ENCODE data around the gene IRX1. TPM values are rescaled to one million over a fixed set of nuclear protein-coding genes. Genes with fewer than 3 reads are reported as not detected.

The IRX1 gene
- total and polyA plus RNA-seq, 2 of the 13 experiments (the other 11 are each of a cell fraction or from before 2014, with no cell fraction given), result not detected

DNA sequence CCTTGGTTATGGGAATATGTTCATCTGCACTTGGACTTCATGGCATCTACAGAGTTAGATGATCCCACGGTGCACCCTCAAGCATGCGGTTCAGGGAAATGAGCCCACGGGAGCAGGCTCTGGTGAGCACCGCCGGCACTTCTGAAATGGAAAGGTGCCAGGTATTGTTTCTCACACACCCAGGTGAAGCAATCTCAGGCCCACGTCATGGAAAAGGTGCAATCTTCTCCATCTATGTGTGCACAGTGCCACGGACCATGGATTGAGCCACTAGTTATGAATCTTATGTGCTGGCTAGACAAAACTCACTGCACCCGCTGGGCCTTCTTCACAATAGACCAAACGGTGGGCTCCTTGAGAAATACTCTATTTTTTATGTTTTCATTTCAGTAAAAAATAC lies 27.3 kb downstream of the IRX1 start (continued):
- TF ChIP-seq, protein P1, sequence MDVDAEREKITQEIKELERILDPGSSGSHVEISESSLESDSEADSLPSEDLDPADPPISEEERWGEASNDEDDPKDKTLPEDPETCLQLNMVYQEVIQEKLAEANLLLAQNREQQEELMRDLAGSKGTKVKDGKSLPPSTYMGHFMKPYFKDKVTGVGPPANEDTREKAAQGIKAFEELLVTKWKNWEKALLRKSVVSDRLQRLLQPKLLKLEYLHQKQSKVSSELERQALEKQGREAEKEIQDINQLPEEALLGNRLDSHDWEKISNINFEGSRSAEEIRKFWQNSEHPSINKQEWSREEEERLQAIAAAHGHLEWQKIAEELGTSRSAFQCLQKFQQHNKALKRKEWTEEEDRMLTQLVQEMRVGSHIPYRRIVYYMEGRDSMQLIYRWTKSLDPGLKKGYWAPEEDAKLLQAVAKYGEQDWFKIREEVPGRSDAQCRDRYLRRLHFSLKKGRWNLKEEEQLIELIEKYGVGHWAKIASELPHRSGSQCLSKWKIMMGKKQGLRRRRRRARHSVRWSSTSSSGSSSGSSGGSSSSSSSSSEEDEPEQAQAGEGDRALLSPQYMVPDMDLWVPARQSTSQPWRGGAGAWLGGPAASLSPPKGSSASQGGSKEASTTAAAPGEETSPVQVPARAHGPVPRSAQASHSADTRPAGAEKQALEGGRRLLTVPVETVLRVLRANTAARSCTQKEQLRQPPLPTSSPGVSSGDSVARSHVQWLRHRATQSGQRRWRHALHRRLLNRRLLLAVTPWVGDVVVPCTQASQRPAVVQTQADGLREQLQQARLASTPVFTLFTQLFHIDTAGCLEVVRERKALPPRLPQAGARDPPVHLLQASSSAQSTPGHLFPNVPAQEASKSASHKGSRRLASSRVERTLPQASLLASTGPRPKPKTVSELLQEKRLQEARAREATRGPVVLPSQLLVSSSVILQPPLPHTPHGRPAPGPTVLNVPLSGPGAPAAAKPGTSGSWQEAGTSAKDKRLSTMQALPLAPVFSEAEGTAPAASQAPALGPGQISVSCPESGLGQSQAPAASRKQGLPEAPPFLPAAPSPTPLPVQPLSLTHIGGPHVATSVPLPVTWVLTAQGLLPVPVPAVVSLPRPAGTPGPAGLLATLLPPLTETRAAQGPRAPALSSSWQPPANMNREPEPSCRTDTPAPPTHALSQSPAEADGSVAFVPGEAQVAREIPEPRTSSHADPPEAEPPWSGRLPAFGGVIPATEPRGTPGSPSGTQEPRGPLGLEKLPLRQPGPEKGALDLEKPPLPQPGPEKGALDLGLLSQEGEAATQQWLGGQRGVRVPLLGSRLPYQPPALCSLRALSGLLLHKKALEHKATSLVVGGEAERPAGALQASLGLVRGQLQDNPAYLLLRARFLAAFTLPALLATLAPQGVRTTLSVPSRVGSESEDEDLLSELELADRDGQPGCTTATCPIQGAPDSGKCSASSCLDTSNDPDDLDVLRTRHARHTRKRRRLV (CRISPR knock-in tag; IDR thresholded peaks at IDR 0.05), result no peak
- TF ChIP-seq ZNF710 (CRISPR knock-in tag; IDR thresholded peaks at IDR 0.05; ENCODE audit: borderline replicate concordance), result no peak
- TF ChIP-seq ZNF234 (CRISPR knock-in tag; conservative IDR thresholded peaks at IDR 0.05), result no peak

DNA sequence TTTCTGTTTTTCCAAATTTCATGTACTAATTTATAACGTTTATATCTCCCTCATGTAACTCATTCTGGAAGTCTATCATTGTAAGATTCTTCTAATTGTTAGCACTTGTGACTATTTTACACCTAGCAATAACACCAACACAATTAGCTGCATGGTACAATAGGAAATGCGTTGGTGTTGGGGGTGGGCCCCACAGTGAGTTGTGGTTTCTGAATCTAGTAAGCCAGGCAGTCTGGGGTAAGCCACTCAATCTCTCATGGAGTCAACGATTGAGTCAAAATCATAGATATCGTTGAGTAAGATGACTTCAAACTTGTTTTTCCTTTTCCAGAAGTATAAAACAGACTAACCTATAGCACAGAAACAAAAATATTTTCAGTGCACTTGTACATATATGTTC lies 30.0 kb downstream of the IRX1 start:
- CTCF ChIA-PET (ENCODE audit: low intra/inter-chr PET ratio, low total read pairs), result no interaction called here
- Histone ChIP-seq H3K79me2 (ENCODE audit: insufficient read depth, low read length) (no peaks in the 10 kb centered on the region), H3K27ac (ENCODE audit: extremely low read length, insufficient read depth, low read length) (no peak overlapping the region), H3K9me3 (ENCODE audit: low read length) (no peaks in the 10 kb centered on the region), H4K20me1 (ENCODE audit: insufficient read depth, low read length) (no peaks in the 10 kb centered on the region), H3K4me1 (ENCODE audit: insufficient read depth, low read length) (no peaks in the 10 kb centered on the region), H3K27me3 (ENCODE audit: control insufficient read depth in 1 of 2, insufficient read depth in 2 of 2, low read length in 2 of 2) (peaks cover 0 to 10% of the 10 kb centered on the region in 2 experiments; a peak in 3 of 5 replicates), H2AFZ (ENCODE audit: low read length) (no peak overlapping the region), H3K4me3 (replicated peaks in 1 of 3; ENCODE audit: insufficient read depth in 1 of 3, low read depth in 2 of 3, low read length in 3 of 3) (no peak overlapping the region), H3K4me2 (ENCODE audit: low read depth, low read length) (no peak overlapping the region), H3K36me3 (replicated peaks in 1 of 2; ENCODE audit: control insufficient read depth in 1 of 2, insufficient read depth in 2 of 2, low read length in 2 of 2) (no peaks in the 10 kb centered on the region), H3K9ac (ENCODE audit: insufficient read depth, low read depth, low read length) (no peak overlapping the region)
- FAIRE-seq, result no peak
- no peak for DNase-seq (ENCODE audit: low spot score)
- in situ Hi-C loops (cut with HindIII; ENCODE audit: extremely low pct_ligation_motif_present, low pct_unique_long_range_greater_than_20kb), result no loop called here
- no peak for ATAC-seq
- 17% methylated on average over 4 of the region's 4 CpGs for WGBS (ENCODE audit: low lambda C conversion rate)
- no TSS peak for BruUV-seq (replicated peaks)
- intact Hi-C loops (cut with micrococcal nuclease; ENCODE audit: unreplicated experiment), result no loop called here
- POLR2A ChIA-PET, result no interaction called here
- TF ChIP-seq GTF2F1 (IDR thresholded peaks at IDR 0.05; ENCODE audit: low read length), result no peak
- TF ChIP-seq, protein P2, sequence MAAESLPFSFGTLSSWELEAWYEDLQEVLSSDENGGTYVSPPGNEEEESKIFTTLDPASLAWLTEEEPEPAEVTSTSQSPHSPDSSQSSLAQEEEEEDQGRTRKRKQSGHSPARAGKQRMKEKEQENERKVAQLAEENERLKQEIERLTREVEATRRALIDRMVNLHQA (CRISPR knock-in tag; IDR thresholded peaks at IDR 0.05), result no peak
- no peak for TF ChIP-seq RFX1 (IDR thresholded peaks at IDR 0.05)
- TF ChIP-seq ARNTL (CRISPR knock-in tag; IDR thresholded peaks at IDR 0.05), result no peak
- no peak for TF ChIP-seq ZNF607 (CRISPR knock-in tag; IDR thresholded peaks at IDR 0.05; ENCODE audit: borderline replicate concordance)
- no peak for TF ChIP-seq ZNF850 (CRISPR knock-in tag; conservative IDR thresholded peaks at IDR 0.05)
- TF ChIP-seq MLX (CRISPR knock-in tag; IDR thresholded peaks at IDR 0.05), result no peak
- TF ChIP-seq, protein P3, sequence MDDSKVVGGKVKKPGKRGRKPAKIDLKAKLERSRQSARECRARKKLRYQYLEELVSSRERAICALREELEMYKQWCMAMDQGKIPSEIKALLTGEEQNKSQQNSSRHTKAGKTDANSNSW (CRISPR knock-in tag; IDR thresholded peaks at IDR 0.05; ENCODE audit: borderline replicate concordance), result no peak
- no peak for TF ChIP-seq AGO1 (IDR thresholded peaks at IDR 0.05; ENCODE audit: low read depth, low read length, poor library complexity, severe bottlenecking)
- TF ChIP-seq, protein P4, sequence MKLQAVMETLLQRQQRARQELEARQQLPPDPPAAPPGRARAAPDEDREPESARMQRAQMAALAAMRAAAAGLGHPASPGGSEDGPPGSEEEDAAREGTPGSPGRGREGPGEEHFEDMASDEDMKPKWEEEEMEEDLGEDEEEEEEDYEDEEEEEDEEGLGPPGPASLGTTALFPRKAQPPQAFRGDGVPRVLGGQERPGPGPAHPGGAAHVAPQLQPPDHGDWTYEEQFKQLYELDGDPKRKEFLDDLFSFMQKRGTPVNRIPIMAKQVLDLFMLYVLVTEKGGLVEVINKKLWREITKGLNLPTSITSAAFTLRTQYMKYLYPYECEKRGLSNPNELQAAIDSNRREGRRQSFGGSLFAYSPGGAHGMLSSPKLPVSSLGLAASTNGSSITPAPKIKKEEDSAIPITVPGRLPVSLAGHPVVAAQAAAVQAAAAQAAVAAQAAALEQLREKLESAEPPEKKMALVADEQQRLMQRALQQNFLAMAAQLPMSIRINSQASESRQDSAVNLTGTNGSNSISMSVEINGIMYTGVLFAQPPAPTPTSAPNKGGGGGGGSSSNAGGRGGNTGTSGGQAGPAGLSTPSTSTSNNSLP (IDR thresholded peaks at IDR 0.05; ENCODE audit: low read depth, low read length), result no peak

Measured in HepG2 (cell line).